ENCODE data around the gene PPP2R5D.

PPP2R5D gene

GRCh38 chr6:42969934-42970333, 14.4 kb upstream of the PPP2R5D start:
- in situ Hi-C loops (cut with HindIII; ENCODE audit: low sequenced_read_pairs): no loop called here
- no peak for TF ChIP-seq CTCF (IDR thresholded peaks at IDR 0.05; ENCODE audit: low read depth, low read length, missing control alignments)
- DNase-seq (ENCODE audit: low read depth): no peak
- H3K4me3 ChIP-seq (ENCODE audit: low read depth, low read length): no peak overlapping the region

- no peak overlapping the region for H3K4me3 ChIP-seq (ENCODE audit: low read depth, low read length)
- in situ Hi-C loops (cut with HindIII; ENCODE audit: low sequenced_read_pairs): no loop called here
- no peak for DNase-seq (ENCODE audit: low read depth)
- no peak for TF ChIP-seq CTCF (IDR thresholded peaks at IDR 0.05; ENCODE audit: low read depth, low read length, missing control alignments)
These were observed 13.3 kb upstream of the PPP2R5D start for GRCh38 chr6:42970871-42971612.

GRCh38 chr6:42971746-42972327, 12.5 kb upstream of the PPP2R5D start:
- DNase-seq (ENCODE audit: low read depth): no peak
- no peak for TF ChIP-seq CTCF (IDR thresholded peaks at IDR 0.05; ENCODE audit: low read depth, low read length, missing control alignments)
- in situ Hi-C loops (cut with HindIII; ENCODE audit: low sequenced_read_pairs): no loop called here

DNA sequence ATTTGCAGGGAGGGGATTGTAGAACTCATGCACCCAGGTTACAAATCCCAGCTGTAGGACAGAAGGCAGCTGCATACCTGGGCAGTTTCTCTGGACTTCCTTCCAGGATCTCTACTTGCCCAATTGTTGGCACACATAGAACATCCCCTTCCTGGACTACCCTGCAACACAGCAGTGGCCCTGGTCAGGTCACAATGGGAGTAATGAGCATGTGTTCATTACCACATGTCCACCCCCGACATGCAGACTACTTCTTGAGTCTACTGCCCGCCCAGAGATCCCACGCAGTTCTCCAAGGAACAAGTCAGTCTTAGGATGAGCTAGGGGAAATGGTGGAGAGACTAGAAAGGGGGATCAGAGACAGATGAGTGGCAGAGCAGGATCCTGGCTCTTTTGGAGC, 10.4 kb upstream of the PPP2R5D start:
- TF ChIP-seq CTCF (IDR thresholded peaks at IDR 0.05; ENCODE audit: low read depth, low read length, missing control alignments): no peak
- no peak overlapping the region for H3K4me3 ChIP-seq (ENCODE audit: low read depth, low read length)
- in situ Hi-C loops (cut with HindIII; ENCODE audit: low sequenced_read_pairs): no loop called here
- no peak for DNase-seq (ENCODE audit: low read depth)

More at GRCh38 chr6:42971746-42972327, 12.5 kb upstream of the PPP2R5D start:
- H3K4me3 ChIP-seq (ENCODE audit: low read depth, low read length): no peak overlapping the region

GRCh38 chr6:42974919-42975505, 9.4 kb upstream of the PPP2R5D start:
- H3K4me3 ChIP-seq (ENCODE audit: low read depth, low read length): no peak overlapping the region
- DNase-seq (ENCODE audit: low read depth): no peak
- TF ChIP-seq CTCF (IDR thresholded peaks at IDR 0.05; ENCODE audit: low read depth, low read length, missing control alignments): no peak
- in situ Hi-C loops (cut with HindIII; ENCODE audit: low sequenced_read_pairs): no loop called here

DNA sequence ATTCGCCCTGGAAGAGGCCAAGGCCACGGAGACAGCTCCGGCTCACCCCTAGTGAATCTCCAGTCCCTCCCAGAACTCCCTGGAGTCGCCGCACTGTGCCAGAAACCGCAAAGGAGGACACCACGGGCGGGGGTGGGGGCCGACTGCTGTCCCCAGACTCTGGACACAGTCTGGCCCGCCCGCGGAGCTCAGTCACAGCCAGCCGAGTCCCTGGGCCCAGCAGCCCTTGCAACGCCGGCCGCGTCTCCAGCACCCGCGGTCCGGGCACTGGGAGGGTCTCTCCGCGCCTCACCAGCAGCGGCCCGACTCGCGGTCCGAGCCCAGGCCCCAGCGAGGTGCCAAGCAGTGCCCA, 5.9 kb upstream of the PPP2R5D start:
- peak overlapping the region; percentile 73 for H3K4me3 ChIP-seq (ENCODE audit: low read depth, low read length)
- TF ChIP-seq CTCF (IDR thresholded peaks at IDR 0.05; ENCODE audit: low read depth, low read length, missing control alignments): no peak
- in situ Hi-C loops (cut with HindIII; ENCODE audit: low sequenced_read_pairs): no loop called here
- no peak for DNase-seq (ENCODE audit: low read depth)
